Coronary artery (tissue), 2 donors: ENCODE data around the gene C5orf34.
"Not testable (repeated sequence)": the region's sequence is repeated elsewhere in the genome, so short reads cannot be mapped to it uniquely, and the experiment has no call there.

Experiments used
- DNase-seq: peaks from one replicate; pipeline ENCODE4 v3.0.0-alpha.2; 2017; ENCODE audit warnings: low spot score
- H3K27ac ChIP-seq, 2 donors: fragments of 200-600 bp; sonication (generic); one replicate each; pipeline ENCODE4 v1.5.1; 2016 to 2019
- H3K4me3 ChIP-seq: fragments of 200-600 bp; sonication (generic); 2 replicates; pipeline ENCODE4 v1.5.1; 2016; ENCODE audit warnings: mild to moderate bottlenecking, moderate library complexity
- TF ChIP-seq, protein P1 (sequence below): fragments of 200-600 bp; sonication (generic); IDR thresholded peaks from one replicate; pipeline ENCODE4 v1.5.1; 2019; ENCODE audit warnings: antibody characterized with exemption

Gene C5orf34

DNA sequence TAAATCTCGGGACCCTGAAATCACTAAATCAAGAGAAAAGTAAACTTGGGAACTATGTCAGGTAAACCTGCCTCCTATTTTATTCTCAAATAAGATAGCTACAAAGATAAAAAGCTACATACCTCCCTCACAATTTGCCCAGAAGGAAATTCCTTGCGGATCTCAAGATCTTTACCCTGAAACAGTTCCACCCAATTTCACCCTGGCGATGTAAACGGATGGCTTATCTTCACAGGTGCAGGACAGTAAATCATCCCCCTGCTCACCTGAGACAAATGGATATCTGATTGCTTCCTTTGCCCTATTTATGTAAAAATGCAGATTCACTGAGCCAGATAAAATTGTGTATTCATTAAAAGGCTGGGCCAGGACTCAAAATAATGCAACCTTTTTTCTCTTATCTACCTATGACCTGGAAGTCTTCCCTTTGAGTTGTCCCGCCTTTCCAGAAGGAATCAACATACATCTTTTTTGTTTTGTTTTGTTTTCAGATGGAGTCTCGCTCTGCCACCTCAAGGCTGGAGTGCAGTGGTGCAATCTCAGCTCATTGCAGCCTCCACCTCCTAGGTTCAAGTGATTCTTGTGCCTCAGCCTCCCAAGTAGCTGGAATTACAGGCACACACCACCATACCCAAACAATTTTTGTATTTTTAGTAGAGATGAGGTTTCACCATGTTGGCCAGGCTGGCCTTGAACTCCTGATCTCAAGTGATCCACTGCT is 45.1 kb downstream of the C5orf34 start:
- DNase-seq: no peak
- TF ChIP-seq, protein P1, sequence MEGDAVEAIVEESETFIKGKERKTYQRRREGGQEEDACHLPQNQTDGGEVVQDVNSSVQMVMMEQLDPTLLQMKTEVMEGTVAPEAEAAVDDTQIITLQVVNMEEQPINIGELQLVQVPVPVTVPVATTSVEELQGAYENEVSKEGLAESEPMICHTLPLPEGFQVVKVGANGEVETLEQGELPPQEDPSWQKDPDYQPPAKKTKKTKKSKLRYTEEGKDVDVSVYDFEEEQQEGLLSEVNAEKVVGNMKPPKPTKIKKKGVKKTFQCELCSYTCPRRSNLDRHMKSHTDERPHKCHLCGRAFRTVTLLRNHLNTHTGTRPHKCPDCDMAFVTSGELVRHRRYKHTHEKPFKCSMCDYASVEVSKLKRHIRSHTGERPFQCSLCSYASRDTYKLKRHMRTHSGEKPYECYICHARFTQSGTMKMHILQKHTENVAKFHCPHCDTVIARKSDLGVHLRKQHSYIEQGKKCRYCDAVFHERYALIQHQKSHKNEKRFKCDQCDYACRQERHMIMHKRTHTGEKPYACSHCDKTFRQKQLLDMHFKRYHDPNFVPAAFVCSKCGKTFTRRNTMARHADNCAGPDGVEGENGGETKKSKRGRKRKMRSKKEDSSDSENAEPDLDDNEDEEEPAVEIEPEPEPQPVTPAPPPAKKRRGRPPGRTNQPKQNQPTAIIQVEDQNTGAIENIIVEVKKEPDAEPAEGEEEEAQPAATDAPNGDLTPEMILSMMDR: no peak
- H3K27ac ChIP-seq: no peak overlapping the region
- H3K4me3 ChIP-seq: no peak overlapping the region

DNA sequence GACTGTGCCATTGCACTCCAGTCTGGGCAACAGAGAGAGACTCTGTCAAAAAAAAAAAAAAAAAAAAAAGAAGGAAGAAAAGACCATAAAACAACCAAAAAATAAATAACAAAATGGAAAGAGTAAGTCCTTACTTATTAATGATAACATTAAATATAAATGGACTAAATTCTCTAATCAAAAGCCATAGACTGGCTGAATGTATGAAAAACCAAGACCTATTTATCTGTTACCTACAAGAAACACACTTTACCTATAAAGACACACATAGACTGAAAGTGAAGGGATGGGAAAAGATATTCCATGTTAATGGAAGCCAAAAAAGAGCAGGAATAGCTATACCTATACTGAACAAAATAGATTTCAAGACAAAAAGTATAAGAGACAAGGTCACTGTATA is 47.8 kb downstream of the C5orf34 start:
- TF ChIP-seq, protein P1: no peak
- H3K4me3 ChIP-seq: no peak overlapping the region
- no peak overlapping the region for H3K27ac ChIP-seq
- DNase-seq: no peak

DNA sequence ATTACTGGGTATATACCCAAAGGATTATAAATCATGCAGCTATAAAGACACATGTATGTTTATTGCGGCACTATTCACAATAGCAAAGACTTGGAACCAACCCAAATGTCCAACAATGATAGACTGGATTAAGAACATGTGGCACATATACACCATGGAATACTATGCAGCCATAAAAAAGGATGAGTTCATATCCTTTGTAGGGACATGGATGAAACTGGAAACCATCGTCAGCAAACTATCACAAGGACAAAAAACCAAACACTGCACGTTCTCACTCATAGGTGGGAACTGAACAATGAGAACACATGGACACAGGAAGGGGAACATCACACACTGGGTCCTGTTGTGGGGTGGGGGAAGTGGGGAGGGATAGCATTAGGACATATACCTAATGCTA is 49.5 kb downstream of the C5orf34 start:
- not testable (repeated sequence) for H3K4me3 ChIP-seq, DNase-seq, H3K27ac ChIP-seq

DNA sequence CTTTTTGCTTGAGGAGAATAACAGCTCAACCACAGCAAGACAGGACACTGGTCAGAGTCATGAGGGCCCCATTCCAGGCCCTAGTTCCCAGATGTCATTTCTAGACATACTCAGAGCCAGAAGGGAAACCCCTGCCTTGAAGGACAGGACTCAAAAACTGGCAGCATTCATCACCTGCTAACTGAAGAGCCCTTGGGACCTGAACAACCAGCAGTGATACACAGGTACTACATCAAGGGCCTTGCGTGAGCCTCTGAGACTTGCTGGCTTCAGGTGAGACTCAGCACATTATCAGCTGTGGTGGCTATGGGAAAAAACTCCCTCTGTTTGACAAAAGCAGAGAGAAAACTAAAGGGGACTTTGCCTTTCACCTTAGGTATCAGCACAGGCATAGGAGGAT is 53.9 kb downstream of the C5orf34 start:
- TF ChIP-seq, protein P1: no peak
- no peak for DNase-seq
- Histone ChIP-seq H3K4me3 (no peak overlapping the region), H3K27ac (no peak overlapping the region)

DNA sequence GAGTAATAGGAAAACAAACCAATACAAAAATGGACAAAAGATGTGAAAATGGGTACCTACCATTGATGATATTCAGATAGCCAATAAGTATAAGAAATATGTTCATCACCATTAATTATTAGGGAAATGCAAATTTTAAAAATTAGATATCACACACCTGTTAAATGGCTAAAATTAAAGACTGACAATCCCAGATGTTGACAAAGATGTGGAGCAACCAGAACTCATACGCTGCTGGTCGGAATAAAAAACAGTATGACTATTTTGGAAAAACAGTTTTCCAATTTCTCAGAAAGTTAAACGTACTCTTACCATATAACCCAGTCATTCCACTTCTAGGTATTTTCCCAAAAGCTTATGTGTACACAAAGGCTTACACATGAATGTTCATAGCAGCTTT is 58.4 kb downstream of the C5orf34 start:
- no peak overlapping the region for H3K4me3 ChIP-seq
- DNase-seq: no peak
- no peak overlapping the region for H3K27ac ChIP-seq
- TF ChIP-seq, protein P1: no peak

DNA sequence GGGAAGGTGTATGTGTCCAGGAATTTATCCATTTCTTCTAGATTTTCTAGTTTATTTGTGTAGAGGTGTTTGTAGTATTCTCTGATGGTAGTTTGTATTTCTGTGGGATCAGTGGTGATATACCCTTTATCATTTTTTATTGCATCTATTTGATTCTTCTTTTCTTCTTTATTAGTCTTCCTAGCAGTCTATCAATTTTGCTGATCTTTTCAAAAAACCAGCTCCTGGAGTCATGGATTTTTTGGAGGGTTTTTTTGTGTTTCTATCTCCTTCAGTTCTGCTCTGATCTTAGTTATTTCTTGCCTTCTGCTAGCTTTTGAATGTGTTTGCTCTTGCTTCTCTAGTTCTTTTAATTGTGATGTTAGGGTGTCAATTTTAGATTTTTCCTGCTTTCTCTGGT is 73.4 kb downstream of the C5orf34 start:
- H3K27ac ChIP-seq, H3K4me3 ChIP-seq, DNase-seq: not testable (repeated sequence)

DNA sequence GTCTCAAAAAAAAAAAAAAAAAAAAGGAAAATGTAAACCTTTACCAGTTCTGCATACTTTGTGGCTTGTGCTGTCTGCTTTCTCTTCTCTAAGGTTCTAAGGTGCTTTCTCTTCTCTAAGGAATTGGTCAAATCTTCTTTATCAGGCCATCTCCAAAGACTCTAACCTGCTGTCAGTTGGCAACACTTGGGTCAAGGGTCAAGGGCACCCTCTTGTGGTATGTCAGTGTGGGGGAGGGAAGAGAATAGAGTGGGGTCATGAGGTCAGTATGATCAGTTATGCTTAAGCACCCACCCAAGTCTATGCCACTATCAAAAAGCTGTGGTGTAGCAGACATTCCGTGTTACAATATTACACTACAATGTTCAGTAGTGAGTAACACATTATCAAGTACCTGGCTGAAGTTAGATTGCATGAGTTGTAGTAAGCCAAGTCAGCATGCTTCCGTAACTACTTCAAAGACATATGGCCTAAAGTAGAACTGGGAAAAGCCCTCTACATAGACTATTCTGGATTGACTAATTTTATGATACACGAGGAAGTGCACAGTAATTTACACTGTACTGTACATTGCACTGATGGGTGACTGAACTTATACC is 77.8 kb downstream of the C5orf34 start:
- Histone ChIP-seq H3K27ac (no peak overlapping the region), H3K4me3 (no peak overlapping the region)
- no peak for DNase-seq
- TF ChIP-seq, protein P1: no peak
